ENCODE data around the gene DCAF16. TPM values are rescaled to one million over a fixed set of nuclear protein-coding genes. Genes with fewer than 3 reads are reported as not detected.

The DCAF16 gene
- total RNA-seq, 1 experiment from 2014 or later, result 46.2 TPM

DNA sequence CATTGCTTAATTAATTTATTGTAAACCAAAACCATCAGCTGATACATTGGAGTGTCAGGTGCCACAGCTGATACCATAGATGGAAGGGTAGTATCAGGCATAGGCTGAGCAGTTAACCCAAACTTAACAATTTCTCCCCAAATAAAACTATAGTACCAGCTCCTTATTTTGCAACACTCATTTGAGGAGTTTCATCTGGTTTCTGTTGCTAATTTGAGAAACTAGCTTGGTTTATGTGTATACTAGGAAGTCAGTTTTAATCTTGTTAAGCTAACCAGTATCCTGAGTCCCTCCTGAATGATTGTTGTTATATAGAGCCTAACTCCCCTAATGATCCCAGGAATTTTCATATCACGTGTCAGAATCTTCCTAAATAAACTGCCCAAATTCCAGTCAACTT is 12.7 kb downstream of the DCAF16 start:
- no peak overlapping the region for H2BK5ac ChIP-seq (ENCODE audit: insufficient read length, low read length)
- H3K4me1 Mint-ChIP-seq, result no peaks in the 10 kb centered on the region
- H3K9ac ChIP-seq (ENCODE audit: extremely low read depth, insufficient read length, low read length), result no peak overlapping the region
- H3K27ac ChIP-seq (ENCODE audit: insufficient read length, low read depth, low read length), result no peak overlapping the region
- H4K5ac ChIP-seq (ENCODE audit: insufficient read length, low read depth, low read length), result no peak overlapping the region
- no peak overlapping the region for H2BK12ac ChIP-seq (ENCODE audit: insufficient read length, low read depth, low read length)
- no peak overlapping the region for H4K91ac ChIP-seq (ENCODE audit: insufficient read length, low read depth, low read length)
- H3K4me3 Mint-ChIP-seq, result no peak overlapping the region
- DNase-seq, result no peak
- no peaks in the 10 kb centered on the region for H3K79me1 ChIP-seq (ENCODE audit: insufficient read depth, low read depth, low read length, poor library complexity, severe bottlenecking)
- TF ChIP-seq, protein P1, sequence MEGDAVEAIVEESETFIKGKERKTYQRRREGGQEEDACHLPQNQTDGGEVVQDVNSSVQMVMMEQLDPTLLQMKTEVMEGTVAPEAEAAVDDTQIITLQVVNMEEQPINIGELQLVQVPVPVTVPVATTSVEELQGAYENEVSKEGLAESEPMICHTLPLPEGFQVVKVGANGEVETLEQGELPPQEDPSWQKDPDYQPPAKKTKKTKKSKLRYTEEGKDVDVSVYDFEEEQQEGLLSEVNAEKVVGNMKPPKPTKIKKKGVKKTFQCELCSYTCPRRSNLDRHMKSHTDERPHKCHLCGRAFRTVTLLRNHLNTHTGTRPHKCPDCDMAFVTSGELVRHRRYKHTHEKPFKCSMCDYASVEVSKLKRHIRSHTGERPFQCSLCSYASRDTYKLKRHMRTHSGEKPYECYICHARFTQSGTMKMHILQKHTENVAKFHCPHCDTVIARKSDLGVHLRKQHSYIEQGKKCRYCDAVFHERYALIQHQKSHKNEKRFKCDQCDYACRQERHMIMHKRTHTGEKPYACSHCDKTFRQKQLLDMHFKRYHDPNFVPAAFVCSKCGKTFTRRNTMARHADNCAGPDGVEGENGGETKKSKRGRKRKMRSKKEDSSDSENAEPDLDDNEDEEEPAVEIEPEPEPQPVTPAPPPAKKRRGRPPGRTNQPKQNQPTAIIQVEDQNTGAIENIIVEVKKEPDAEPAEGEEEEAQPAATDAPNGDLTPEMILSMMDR (conservative IDR thresholded peaks at IDR 0.05), result no peak
- H3K27me3 ChIP-seq (ENCODE audit: insufficient read depth, low read length), result no peaks in the 10 kb centered on the region
- no peak overlapping the region for H2BK120ac ChIP-seq (ENCODE audit: low read depth, low read length, poor library complexity, severe bottlenecking)
- H3K18ac ChIP-seq (ENCODE audit: insufficient read length, low read depth, low read length), result no peak overlapping the region
- no peak overlapping the region for H3K27ac Mint-ChIP-seq
- H3T11ph ChIP-seq (ENCODE audit: low read length), result no peak overlapping the region
- no peak overlapping the region for H3K4me2 ChIP-seq (ENCODE audit: insufficient read depth, insufficient read length, low read length)
- H3K79me2 ChIP-seq (ENCODE audit: insufficient read depth, low read length), result no peaks in the 10 kb centered on the region
- no peak overlapping the region for H2BK15ac ChIP-seq (ENCODE audit: low read depth, low read length)
- peaks cover 15 to 31% (median 31%) of the 10 kb centered on the region in 3 experiments for H3K36me3 Mint-ChIP-seq (ENCODE audit: insufficient read depth in 1 of 3, low read depth in 3 of 3)
- WGBS (ENCODE audit: extremely low coverage, insufficient read length, low lambda C conversion rate), result no CpG with 5 or more reads among the region's 1 CpG
- no peak overlapping the region for H3K56ac ChIP-seq (ENCODE audit: insufficient read length, low read depth, low read length)
- no peaks in the 10 kb centered on the region for H3K9me3 ChIP-seq (ENCODE audit: control insufficient read depth, low read depth, low read length)
- no peak overlapping the region for H2AK5ac ChIP-seq (ENCODE audit: insufficient read length, low read length)
- H3K14ac ChIP-seq (ENCODE audit: insufficient read depth, low read length), result no peak overlapping the region
- H2BK20ac ChIP-seq (ENCODE audit: low read depth, low read length, poor library complexity, severe bottlenecking), result no peak overlapping the region
- no peak overlapping the region for H3K4ac ChIP-seq (ENCODE audit: low read depth, low read length)
- no peaks in the 10 kb centered on the region for H3K4me1 ChIP-seq (ENCODE audit: insufficient read depth, low read length)
- no peaks in the 10 kb centered on the region for H3K9me3 Mint-ChIP-seq
- no peak overlapping the region for H3K23ac ChIP-seq (ENCODE audit: insufficient read length, low read depth, low read length)
- H3K23me2 ChIP-seq (ENCODE audit: insufficient read length, low read depth, low read length, poor library complexity, severe bottlenecking), result no peaks in the 10 kb centered on the region
- no peak overlapping the region for H2AFZ ChIP-seq (ENCODE audit: low read length)
- no peaks in the 10 kb centered on the region for H4K20me1 ChIP-seq (ENCODE audit: control insufficient read depth, insufficient read depth, insufficient read length)
- no peak overlapping the region for H4K8ac ChIP-seq (replicated peaks; ENCODE audit: insufficient read length, low read depth, low read length)
- no peaks in the 10 kb centered on the region for H3K27me3 Mint-ChIP-seq (ENCODE audit: low read depth)

Data from H9 (cell line).